IMR-90 (cell line): ENCODE measurements around the gene GAPVD1. TPM values are rescaled to one million over a fixed set of nuclear protein-coding genes. Genes with fewer than 3 reads are reported as not detected.
A peak's percentile ranks its signal among the peaks of the same experiment; 100 is the strongest.

Source experiments
- ATAC-seq: fragments of 200-7000 bp; cut with Tn5 transposase; 2 replicates; pipeline ENCODE4 v1.9.1; 2020; ENCODE audit warnings: low read depth, mild to moderate bottlenecking, moderate library complexity
- BruUV-seq: library from RNA; stranded (reverse); fragments of 400-500 nt; replicated peaks from 2 replicates; lab custom pipeline; 2021; lab: Mats Ljungman, UMichigan
- CTCF ChIA-PET: fragments of 300-600 bp; formaldehyde crosslinking; extraction: SDS; loops from one replicate; lab custom pipeline; 2021; ENCODE audit warnings: antibody characterized with exemption; lab: Yijun Ruan, JAX
- POLR2A ChIA-PET: fragments of 300-600 bp; sonication (Branson Sonifier 250); formaldehyde crosslinking; loops from one replicate; lab custom pipeline; 2022; ENCODE audit warnings: antibody characterized with exemption; ENCODE audit not compliant: unreplicated experiment; lab: Charles Lee
- DNase-seq: peaks from one replicate; pipeline ENCODE4 v3.0.0; 2013
- H2AFZ ChIP-seq: replicated peaks from 2 replicates; pipeline ENCODE3; 2013; ENCODE audit warnings: low read length, mild to moderate bottlenecking; ENCODE audit not compliant: poor library complexity
- H2AK5ac ChIP-seq: 2 replicates; pipeline ENCODE4 v1.6.1; 2013; ENCODE audit warnings: low read depth, low read length, inconsistent platforms
- H2AK9ac ChIP-seq: replicated peaks from 2 replicates; pipeline ENCODE3; 2013; ENCODE audit warnings: mild to moderate bottlenecking, low read depth, low read length, moderate library complexity; ENCODE audit not compliant: poor library complexity
- H2BK120ac ChIP-seq: 2 replicates; pipeline ENCODE4 v1.6.1; 2013; ENCODE audit warnings: low read depth, low read length, inconsistent platforms
- H2BK15ac ChIP-seq: 3 replicates; pipeline ENCODE4 v1.6.1; 2013; ENCODE audit warnings: low read depth, low read length, inconsistent platforms
- H2BK20ac ChIP-seq: 2 replicates; pipeline ENCODE4 v1.6.1; 2013; ENCODE audit warnings: low read depth, mild to moderate bottlenecking, inconsistent platforms, low read length, moderate library complexity
- H2BK5ac ChIP-seq: 2 replicates; pipeline ENCODE4 v1.6.1; 2013; ENCODE audit warnings: mild to moderate bottlenecking, low read depth, low read length, inconsistent platforms; ENCODE audit not compliant: poor library complexity, severe bottlenecking
- H3K14ac ChIP-seq: replicated peaks from 2 replicates; pipeline ENCODE4 v1.6.1; 2013; ENCODE audit warnings: low read depth, low read length, inconsistent platforms
- H3K18ac ChIP-seq: 2 replicates; pipeline ENCODE4 v1.6.1; 2013; ENCODE audit warnings: low read depth, low read length, control low read depth
- H3K23ac ChIP-seq: 2 replicates; pipeline ENCODE4 v1.6.1; 2013; ENCODE audit warnings: low read depth, low read length, inconsistent platforms
- H3K27ac ChIP-seq: 2 replicates; pipeline ENCODE4 v1.5.1; 2013; ENCODE audit warnings: mild to moderate bottlenecking, control low read depth, low read length; ENCODE audit not compliant: insufficient read depth
- H3K27me3 ChIP-seq: 2 replicates; pipeline ENCODE4 v1.6.1; 2013; ENCODE audit warnings: low read length; ENCODE audit not compliant: control insufficient read depth, insufficient read depth
- H3K36me3 ChIP-seq: 2 replicates; pipeline ENCODE4 v1.6.1; 2013; ENCODE audit warnings: low read length, mixed read lengths; ENCODE audit not compliant: control insufficient read depth, insufficient read depth
- H3K4ac ChIP-seq: 2 replicates; pipeline ENCODE4 v1.6.1; 2013; ENCODE audit warnings: low read depth, low read length, inconsistent platforms
- H3K4me1 ChIP-seq: 2 replicates; pipeline ENCODE4 v1.6.1; 2013; ENCODE audit warnings: low read length, mixed read lengths; ENCODE audit not compliant: control insufficient read depth, insufficient read depth
- H3K4me2 ChIP-seq: 2 replicates; pipeline ENCODE4 v1.6.1; 2013; ENCODE audit warnings: low read depth, mild to moderate bottlenecking, control low read depth, low read length, moderate library complexity
- H3K4me3 ChIP-seq: 2 replicates; pipeline ENCODE4 v1.5.1; 2013; ENCODE audit warnings: low read depth, mild to moderate bottlenecking, control low read depth, low read length, moderate library complexity; ENCODE audit not compliant: insufficient read depth
- H3K56ac ChIP-seq: 2 replicates; pipeline ENCODE4 v1.6.1; 2013; ENCODE audit warnings: low read length, inconsistent platforms; ENCODE audit not compliant: insufficient read depth; ENCODE audit errors: extremely low read depth
- H3K79me1 ChIP-seq, 2 experiments: 2 replicates each; pipeline ENCODE4 v1.6.1; 2013; ENCODE audit warnings: low read length in 2 of 2, inconsistent platforms in 1 of 2, low read depth in 1 of 2
- H3K9ac ChIP-seq: 2 replicates; pipeline ENCODE4 v1.6.1; 2013; ENCODE audit warnings: low read depth, low read length, control low read depth
- H3K9me1 ChIP-seq: 2 replicates; pipeline ENCODE4 v1.6.1; 2013; ENCODE audit warnings: low read length, inconsistent platforms; ENCODE audit not compliant: insufficient read depth
- H3K9me3 ChIP-seq: 2 replicates; pipeline ENCODE4 v1.6.1; 2013; ENCODE audit warnings: low read length; ENCODE audit not compliant: control insufficient read depth, insufficient read depth
- H4K20me1 ChIP-seq: 2 replicates; pipeline ENCODE4 v1.6.1; 2013; ENCODE audit warnings: low read length, inconsistent platforms; ENCODE audit not compliant: insufficient read depth
- H4K5ac ChIP-seq: 2 replicates; pipeline ENCODE4 v1.6.1; 2013; ENCODE audit warnings: mild to moderate bottlenecking, low read depth, low read length, control low read depth
- H4K8ac ChIP-seq, 2 experiments: 2 replicates each; pipeline ENCODE4 v1.6.1; 2013; ENCODE audit warnings: low read depth in 2 of 2, low read length in 2 of 2, control low read depth in 1 of 2, inconsistent platforms in 1 of 2
- H4K91ac ChIP-seq: 2 replicates; pipeline ENCODE4 v1.6.1; 2013; ENCODE audit warnings: low read depth, low read length, inconsistent platforms; ENCODE audit not compliant: insufficient read depth
- BHLHE40 ChIP-seq: fragments of 150-350 bp; IDR thresholded peaks from 2 replicates; pipeline ENCODE4 v1.6.1; 2016; ENCODE audit warnings: mild to moderate bottlenecking, low read depth, low read length
- RFX5 ChIP-seq: IDR thresholded peaks from 2 replicates; pipeline ENCODE4 v1.8.0; 2012; ENCODE audit warnings: low read depth, mild to moderate bottlenecking, low read length, moderate library complexity
- SMC3 ChIP-seq: fragments of 150-350 bp; IDR thresholded peaks from 2 replicates; pipeline ENCODE4 v1.6.1; 2016; ENCODE audit warnings: low read depth, mild to moderate bottlenecking, antibody characterized with exemption, low read length, moderate library complexity
- WGBS, 2 experiments: methylation state at CpG; one replicate each; pipeline versions ENCODE4 v1.1.5 to v1.1.7; 2013; ENCODE audit warnings: missing lambda C conversion rate in 2 of 2; ENCODE audit not compliant: insufficient read length in 1 of 2; ENCODE audit errors: extremely low coverage in 2 of 2; 5-methylcytosine and 5-hydroxymethylcytosine counted together
- dilution Hi-C: fragments of 300-500 bp; cut with HindIII; formaldehyde crosslinking; loops from one replicate; pipeline ENCODE4 v1.14.3; 2018; ENCODE audit warnings: low sequenced_read_pairs; ENCODE audit not compliant: unreplicated experiment
- in situ Hi-C: fragments of 300-500 bp; cut with MboI; formaldehyde crosslinking; loops from 3 replicates; pipeline ENCODE4 v1.14.3; 2019; ENCODE audit warnings: low sequenced_read_pairs, inconsistent platforms, mixed read lengths
- intact Hi-C: fragments of 100-400 bp; cut with micrococcal nuclease; formaldehyde crosslinking; loops from 2 replicates; pipeline ENCODE4 v1.10.0; 2022
- polyA plus RNA-seq, 3 experiments: library from polyadenylated mRNA; depleted of rRNA; stranded (reverse); fragments of >200 nt; gene quantifications; 2 replicates each; pipeline ENCODE4 v1.2.3, GENCODE V29; 2012; ENCODE audit warnings: low replicate concordance in 1 of 3
- total RNA-seq: library from RNA; depleted of rRNA; stranded (reverse); fragments of >200 nt; gene quantifications from 2 replicates; pipeline ENCODE4 v1.2.3, GENCODE V29; 2012

Gene GAPVD1
- total and polyA plus RNA-seq, 2 of the 4 experiments (the other 2 are of a cell fraction) = 13.8 to 50.9 TPM

- Histone ChIP-seq H3K36me3 (no peaks in the 10 kb centered on the region), H3K4me3 (no peak overlapping the region), H3K9me1 (no peaks in the 10 kb centered on the region), H2AK9ac (no peak overlapping the region), H3K9me3 (0 out of 2 replicates have a peak, but pooled peaks cover 2% of the 10 kb centered on the region), H3K27ac (no peak overlapping the region), H3K4ac (no peak overlapping the region), H2BK15ac (no peak overlapping the region), H3K27me3 (no peaks in the 10 kb centered on the region; the same call in 1 of the 2 replicates), H3K23ac (no peak overlapping the region), H3K18ac (no peak overlapping the region), H4K8ac (no peak overlapping the region), H2BK20ac (no peak overlapping the region), H3K79me1 (no peaks in the 10 kb centered on the region), H3K4me1 (no peaks in the 10 kb centered on the region), H2AFZ (peak overlapping the region; percentile 81), H2BK5ac (no peak overlapping the region), H2AK5ac (no peak overlapping the region), H4K5ac (no peak overlapping the region), H3K56ac (no peak overlapping the region), H2BK120ac (no peak overlapping the region), H4K20me1 (no peaks in the 10 kb centered on the region), H3K9ac (no peak overlapping the region), H3K14ac (no peak overlapping the region), H4K91ac (no peak overlapping the region), H3K4me2 (no peak overlapping the region)
- intact Hi-C loops = no loop called here
- TF ChIP-seq RFX5 = no peak
- TF ChIP-seq BHLHE40 = no peak
- no peak for TF ChIP-seq SMC3
- dilution Hi-C loops = no loop called here
- ATAC-seq = peak; percentile 40; the same call in 1 of the 2 replicates
- CTCF ChIA-PET = no interaction called here
- BruUV-seq = no TSS peak
- peak; percentile 61 for DNase-seq
- no CpG with 5 or more reads among the region's 6 CpGs for WGBS, 2 experiments
- POLR2A ChIA-PET = no interaction called here
- in situ Hi-C loops = no loop called here
Measured at GRCh38 chr9:125391704-125392103, 130.1 kb downstream of the GAPVD1 start.
